Activated effector memory CD4-positive, alpha-beta T cell treated with anti-CD3 and anti-CD28 coated beads, Interleukin-2, amount 50 U/mL, for 16 hours (primary cell): ENCODE measurements around the gene EXOC3.
"Not testable (repeated sequence)": the region's sequence is repeated elsewhere in the genome, so short reads cannot be mapped to it uniquely, and the experiment has no call there.

Experiments
- DNase-seq: peaks from one replicate; pipeline ENCODE4 v3.0.0-alpha.2; 2020

EXOC3 gene

GRCh38 chr5:474840-475661 is 32.1 kb downstream of the EXOC3 start:
- DNase-seq = peak; percentile 68

- DNase-seq = no peak
These were observed 32.7 kb downstream of the EXOC3 start for GRCh38 chr5:475704-476101.

- no peak for DNase-seq
These were observed 33.3 kb downstream of the EXOC3 start for GRCh38 chr5:476102-476813.

GRCh38 chr5:476814-477175 is 33.8 kb downstream of the EXOC3 start:
- DNase-seq = no peak

GRCh38 chr5:477247-477646 is 34.3 kb downstream of the EXOC3 start:
- DNase-seq = no peak

GRCh38 chr5:477871-478270 is 34.9 kb downstream of the EXOC3 start:
- no peak for DNase-seq

- DNase-seq = no peak
These were observed 35.5 kb downstream of the EXOC3 start for GRCh38 chr5:478369-478981.

GRCh38 chr5:478982-479535 is 36.1 kb downstream of the EXOC3 start:
- DNase-seq = no peak

- DNase-seq = no peak
These were observed 36.8 kb downstream of the EXOC3 start for GRCh38 chr5:479566-480319.

- no peak for DNase-seq
These were observed 38.4 kb downstream of the EXOC3 start for GRCh38 chr5:481347-481746.

- DNase-seq = no peak
These were observed 39.0 kb downstream of the EXOC3 start for GRCh38 chr5:482021-482420.

- DNase-seq = no peak
These were observed 39.5 kb downstream of the EXOC3 start for GRCh38 chr5:482506-482905.

GRCh38 chr5:483011-483410 is 40.0 kb downstream of the EXOC3 start:
- DNase-seq = no peak

- no peak for DNase-seq
These were observed 40.6 kb downstream of the EXOC3 start for GRCh38 chr5:483434-484140.

- no peak for DNase-seq
These were observed 41.6 kb downstream of the EXOC3 start for GRCh38 chr5:484556-484955.

- no peak for DNase-seq
These were observed 42.4 kb downstream of the EXOC3 start for GRCh38 chr5:485113-485945.

- no peak for DNase-seq
These were observed 43.0 kb downstream of the EXOC3 start for GRCh38 chr5:485946-486491.

- DNase-seq = not testable (repeated sequence)
These were observed 43.6 kb downstream of the EXOC3 start for GRCh38 chr5:486597-486996.

GRCh38 chr5:488241-488640 is 45.3 kb downstream of the EXOC3 start:
- no peak for DNase-seq

- no peak for DNase-seq
These were observed 46.0 kb downstream of the EXOC3 start for GRCh38 chr5:488744-489688.
